GM23338 (cell line): ENCODE data around the gene CAPZA1. TPM values are rescaled to one million over a fixed set of nuclear protein-coding genes. Genes with fewer than 3 reads are reported as not detected.

Experiments
- ATAC-seq: fragments of 200-7000 bp; cut with Tn5 transposase; 3 replicates; pipeline ENCODE4 v1.9.1; 2020
- DNase-seq: peaks from one replicate; pipeline ENCODE4 v3.0.0-alpha.2; 2015; ENCODE audit warnings: low spot score
- H2AFZ ChIP-seq: fragments of 200-600 bp; sonication (generic); 2 replicates; pipeline ENCODE4 v1.8.0; 2016; ENCODE audit warnings: antibody characterized with exemption, mild to moderate bottlenecking, moderate library complexity
- H3F3A ChIP-seq: fragments of 200-600 bp; sonication (generic); replicated peaks from 2 replicates; pipeline ENCODE4 v1.8.0; 2017; ENCODE audit warnings: antibody characterized with exemption, mixed run types, low read depth
- H3K27ac ChIP-seq: fragments of 200-600 bp; sonication (generic); 2 replicates; pipeline ENCODE4 v1.6.1; 2016; ENCODE audit warnings: low read depth
- H3K27me3 ChIP-seq: fragments of 200-600 bp; sonication (generic); 2 replicates; pipeline ENCODE4 v1.8.0; 2016; ENCODE audit warnings: mild to moderate bottlenecking, mixed run types, moderate library complexity; ENCODE audit not compliant: insufficient read depth
- H3K36me3 ChIP-seq: fragments of 200-600 bp; sonication (generic); 2 replicates; pipeline ENCODE4 v1.8.0; 2016; ENCODE audit warnings: mild to moderate bottlenecking; ENCODE audit not compliant: insufficient read depth
- H3K4me1 ChIP-seq: fragments of 200-600 bp; sonication (generic); 2 replicates; pipeline ENCODE4 v1.8.0; 2016; ENCODE audit warnings: mild to moderate bottlenecking, moderate library complexity; ENCODE audit not compliant: insufficient read depth
- H3K4me2 ChIP-seq: fragments of 200-600 bp; sonication (generic); 2 replicates; pipeline ENCODE4 v1.7.1; 2017; ENCODE audit warnings: mixed run types
- H3K4me3 ChIP-seq: fragments of 200-600 bp; sonication (generic); 2 replicates; pipeline ENCODE4 v1.6.1; 2016; ENCODE audit warnings: mixed run types
- H3K79me2 ChIP-seq: fragments of 200-600 bp; sonication (generic); replicated peaks from 2 replicates; pipeline ENCODE4 v1.8.0; 2017; ENCODE audit warnings: mild to moderate bottlenecking; ENCODE audit not compliant: insufficient read depth
- H3K9me2 ChIP-seq: fragments of 200-600 bp; sonication (generic); 2 replicates; pipeline ENCODE4 v1.8.0; 2017; ENCODE audit not compliant: insufficient read depth
- H4K20me1 ChIP-seq: fragments of 200-600 bp; sonication (generic); replicated peaks from 2 replicates; pipeline ENCODE4 v1.8.0; 2017; ENCODE audit warnings: mild to moderate bottlenecking; ENCODE audit not compliant: insufficient read depth
- H3K27ac Mint-ChIP-seq: 2 replicates; pipeline ENCODE4 v1.8.0; 2020; ENCODE audit warnings: inconsistent platforms, mild to moderate bottlenecking, moderate library complexity, mixed read lengths
- H3K27me3 Mint-ChIP-seq: 3 replicates; pipeline ENCODE4 v1.8.0; 2022; ENCODE audit warnings: low read depth, mild to moderate bottlenecking, moderate library complexity, mixed read lengths, inconsistent platforms; ENCODE audit not compliant: insufficient read depth, poor library complexity
- H3K36me3 Mint-ChIP-seq: 3 replicates; pipeline ENCODE4 v1.8.0; 2021; ENCODE audit warnings: low read depth, mild to moderate bottlenecking, inconsistent platforms, moderate library complexity, mixed read lengths
- H3K4me1 Mint-ChIP-seq: 3 replicates; pipeline ENCODE4 v1.8.0; 2020; ENCODE audit warnings: mild to moderate bottlenecking, inconsistent platforms, mixed read lengths
- H3K4me3 Mint-ChIP-seq: 3 replicates; pipeline ENCODE4 v1.8.0; 2021; ENCODE audit warnings: moderate library complexity, mild to moderate bottlenecking, inconsistent platforms, mixed read lengths
- H3K9me3 Mint-ChIP-seq: 3 replicates; pipeline ENCODE4 v1.8.0; 2020; ENCODE audit warnings: moderate library complexity, mild to moderate bottlenecking, inconsistent platforms, mixed read lengths
- ETS1 ChIP-seq: IDR thresholded peaks from 2 replicates; pipeline ENCODE4 v1.6.1; 2016; ENCODE audit warnings: antibody characterized with exemption
- EZH2 ChIP-seq: fragments of 200-600 bp; sonication (generic); IDR thresholded peaks from one replicate; pipeline ENCODE4 v1.8.0; 2017; ENCODE audit warnings: antibody characterized with exemption, mild to moderate bottlenecking, low read depth; ENCODE audit not compliant: unreplicated experiment
- STAT1 ChIP-seq: IDR thresholded peaks from one replicate; pipeline ENCODE4 v1.6.1; 2016; ENCODE audit warnings: antibody characterized with exemption; ENCODE audit not compliant: unreplicated experiment
- ZNF114 ChIP-seq: fragments of 250-450 bp; sonication (Bioruptor Pico); IDR thresholded peaks from 2 replicates; pipeline ENCODE4 v1.5.0; 2020; ENCODE audit warnings: mild to moderate bottlenecking, moderate library complexity
- ZNF331 ChIP-seq: fragments of 250-450 bp; sonication (Bioruptor Pico); IDR thresholded peaks from 2 replicates; pipeline ENCODE4 v1.5.0; 2020; ENCODE audit warnings: low read depth, mild to moderate bottlenecking, moderate library complexity
- polyA plus RNA-seq: library from polyadenylated mRNA; unstranded; fragments of >200 nt; fragmentation: Nextera tagmentation; extraction: Ambion mirVana; gene quantifications from 2 replicates; pipeline ENCODE4 v1.2.1, GENCODE V29; 2016
- small RNA-seq: library from RNA; depleted of rRNA; stranded (forward); fragments of <200 nt; gene quantifications from one replicate; pipeline ENCODE3, GENCODE V24; 2014; ENCODE audit warnings: low replicate concordance
- total RNA-seq: library from RNA; depleted of rRNA; stranded (reverse); fragments of >200 nt; shearing (Covaris generic); gene quantifications from 2 replicates; pipeline ENCODE4 v1.2.3, GENCODE V29; 2014; rRNA removed

The CAPZA1 gene
- total and polyA plus RNA-seq, 2 experiments from 2014 or later: 147 to 182 TPM

DNA sequence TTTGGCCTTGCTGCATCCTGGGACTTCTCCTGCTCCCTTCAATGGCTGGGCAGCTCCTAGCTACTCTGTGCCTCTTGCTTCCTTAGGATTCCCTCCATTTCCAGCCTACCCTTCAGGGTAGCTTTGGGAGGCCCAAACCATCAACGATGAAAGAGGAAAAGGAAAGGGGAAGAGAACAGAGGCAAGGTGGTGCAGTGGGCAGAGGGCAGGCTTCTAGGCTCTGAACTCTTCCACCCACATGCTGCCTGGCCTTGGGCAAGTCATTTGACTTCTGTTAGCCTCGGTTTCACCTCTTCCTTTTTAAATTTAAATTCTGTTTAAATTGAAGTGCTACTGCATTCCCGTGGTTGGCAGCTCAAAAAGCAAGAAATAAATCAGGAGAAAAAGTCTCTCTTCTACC lies 101.2 kb downstream of the CAPZA1 start:
- no peaks in the 10 kb centered on the region for H4K20me1 ChIP-seq
- H3K27me3 ChIP-seq: peaks cover 57% of the 10 kb centered on the region
- Mint-ChIP-seq H3K27ac (no peak overlapping the region), H3K27me3 (peaks cover 36% of the 10 kb centered on the region), H3K9me3 (no peaks in the 10 kb centered on the region), H3K36me3 (no peaks in the 10 kb centered on the region; the same call in 2 of the 3 replicates), H3K4me3 (no peak overlapping the region), H3K4me1 (peaks cover 30% of the 10 kb centered on the region)
- TF ChIP-seq ZNF114 (CRISPR knock-in tag) (no peak), EZH2 (no peak), ZNF331 (CRISPR knock-in tag) (no peak), ETS1 (no peak), STAT1 (no peak)
- H3K9me2 ChIP-seq: no peaks in the 10 kb centered on the region
- H3K4me2 ChIP-seq: no peak overlapping the region
- 0 out of 2 replicates have a peak, but pooled peaks cover 5% of the 10 kb centered on the region for H3F3A ChIP-seq
- no peak overlapping the region for H3K27ac ChIP-seq
- H3K4me1 ChIP-seq: peaks cover 6% of the 10 kb centered on the region; the same call in 1 of the 2 replicates
- H3K79me2 ChIP-seq: no peaks in the 10 kb centered on the region
- DNase-seq: no peak
- H3K4me3 ChIP-seq: no peak overlapping the region
- H2AFZ ChIP-seq: no peak overlapping the region
- no peak for ATAC-seq
- no peaks in the 10 kb centered on the region for H3K36me3 ChIP-seq

Small RNA genes lying within 50 kb of the gene (small RNA-seq; reads per million reads assigned to genes)
- gene RNU7-70P: not detected

Other genes with a start within 250 kb of the CAPZA1 start
- 13.3 and 18.5 TPM in 2 replicates for gene CTTNBP2NL, start 223.6 kb upstream of the CAPZA1 start, total RNA-seq
- gene CTTNBP2NL, start 223.6 kb upstream of the CAPZA1 start, polyA plus RNA-seq: 28.9 and 31.0 TPM in 2 replicates
- 0.12 and 0.90 TPM in 2 replicates for gene WNT2B, start 110.9 kb upstream of the CAPZA1 start, total RNA-seq
- gene WNT2B, start 110.9 kb upstream of the CAPZA1 start, polyA plus RNA-seq: 0.37 and 0.50 TPM in 2 replicates
- 18.2 and 30.0 TPM in 2 replicates for gene ST7L, start 691 bp upstream of the CAPZA1 start, total RNA-seq
- 20.6 and 21.0 TPM in 2 replicates for gene ST7L, start 691 bp upstream of the CAPZA1 start, polyA plus RNA-seq
- 56.8 and 77.6 TPM in 2 replicates for gene MOV10, start 54.8 kb downstream of the CAPZA1 start, total RNA-seq
- 52.4 and 53.6 TPM in 2 replicates for gene MOV10, start 54.8 kb downstream of the CAPZA1 start, polyA plus RNA-seq
- gene RHOC, start 87.3 kb downstream of the CAPZA1 start, total RNA-seq: 51.3 and 65.4 TPM in 2 replicates
- 73.5 and 76.7 TPM in 2 replicates for gene RHOC, start 87.3 kb downstream of the CAPZA1 start, polyA plus RNA-seq
- 12.7 and 22.4 TPM in 2 replicates for gene PPM1J, start 95.5 kb downstream of the CAPZA1 start, total RNA-seq
- 17.9 and 19.0 TPM in 2 replicates for gene PPM1J, start 95.5 kb downstream of the CAPZA1 start, polyA plus RNA-seq